GM21381 (cell line): Measurements from ENCODE around the gene CNOT6.

Source experiments
- ATAC-seq: cut with Tn5 transposase; IDR thresholded peaks from one replicate; pipeline ENCODE4 v1.9.1; 2021; ENCODE audit warnings: mild to moderate bottlenecking, moderate library complexity; ENCODE audit not compliant: unreplicated experiment

The CNOT6 gene

DNA sequence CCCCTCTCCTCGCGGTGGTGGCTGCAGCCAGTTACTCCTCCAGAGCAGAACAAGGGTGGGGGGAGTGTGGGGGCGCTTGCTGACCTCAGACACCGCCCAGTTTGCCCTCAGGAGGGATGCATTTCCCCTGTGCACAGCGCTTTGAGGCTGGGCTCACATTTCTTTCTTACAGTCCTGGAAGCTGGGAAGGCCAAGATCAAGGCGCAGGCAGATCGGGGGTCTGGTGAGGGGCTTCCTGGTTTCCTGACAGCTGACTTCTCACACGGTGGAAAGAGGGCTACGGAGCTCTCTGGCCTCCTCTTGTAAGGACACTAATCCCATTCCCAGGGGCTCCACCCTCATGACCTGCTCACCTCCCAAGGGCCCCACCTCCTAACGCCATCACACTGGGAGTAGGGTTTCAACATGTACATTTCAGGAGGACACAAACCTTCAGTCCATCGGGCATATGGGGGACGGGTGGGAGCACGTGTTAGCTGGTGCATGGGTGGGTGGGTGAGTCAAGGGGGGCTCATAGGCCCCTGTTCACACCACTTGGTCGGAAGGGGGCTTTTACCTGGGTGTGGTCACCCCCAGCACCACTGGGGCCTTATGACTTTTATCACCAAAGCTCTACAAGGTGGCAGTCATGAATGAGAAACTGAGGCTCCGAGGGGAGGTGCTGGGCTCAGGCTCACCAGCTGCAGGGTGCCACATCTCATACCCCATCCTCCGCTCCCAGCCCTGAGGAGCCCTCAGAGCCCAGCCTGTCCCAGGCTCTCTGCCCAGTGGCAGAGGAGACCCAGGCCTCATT lies 104.8 kb downstream of the CNOT6 start:
- no peak for ATAC-seq

DNA sequence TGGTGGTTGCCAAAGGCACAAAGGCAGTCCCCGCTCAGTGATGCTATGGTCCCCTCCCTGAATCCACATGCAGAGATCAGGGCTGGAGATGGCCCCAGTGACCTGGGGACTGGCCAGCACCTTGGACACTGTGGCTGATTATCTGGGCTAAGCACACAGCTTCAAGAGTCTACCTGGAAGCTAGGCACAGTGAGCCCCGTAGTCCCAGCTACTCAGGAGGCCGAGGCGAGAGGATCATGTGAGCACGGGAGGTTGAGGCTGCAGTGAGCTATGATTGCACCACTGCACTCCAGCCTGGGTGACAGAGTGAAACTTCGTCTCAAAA lies 105.4 kb downstream of the CNOT6 start:
- ATAC-seq: no peak

DNA sequence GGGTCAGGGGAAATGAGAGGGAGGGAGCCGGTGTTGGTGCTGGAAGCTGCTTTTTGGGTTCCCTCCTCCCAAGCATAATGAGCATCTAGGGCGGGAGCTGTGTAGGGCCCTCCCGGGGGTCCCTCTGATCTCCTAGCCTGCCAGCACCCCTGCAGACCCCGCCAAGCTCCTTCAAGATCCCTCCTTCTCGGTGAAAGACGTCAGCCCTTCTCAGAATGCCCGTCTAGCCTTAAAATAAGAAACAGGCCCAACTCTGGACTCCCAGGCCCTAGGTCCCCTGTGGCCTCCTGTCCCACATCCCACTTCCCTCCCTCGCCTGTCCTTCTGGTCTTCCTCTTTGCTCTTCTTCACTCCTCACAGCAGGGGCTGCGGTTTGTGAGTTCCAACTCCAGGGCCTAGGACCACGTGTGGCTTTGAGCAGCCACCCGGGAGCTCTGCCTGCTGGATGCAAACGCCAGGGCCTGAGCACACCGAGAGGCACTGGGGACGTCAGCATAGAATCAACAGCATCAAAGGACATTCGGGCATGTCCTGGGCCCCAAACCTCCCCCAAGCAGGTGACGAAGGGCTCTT lies 105.9 kb downstream of the CNOT6 start:
- ATAC-seq: no peak

DNA sequence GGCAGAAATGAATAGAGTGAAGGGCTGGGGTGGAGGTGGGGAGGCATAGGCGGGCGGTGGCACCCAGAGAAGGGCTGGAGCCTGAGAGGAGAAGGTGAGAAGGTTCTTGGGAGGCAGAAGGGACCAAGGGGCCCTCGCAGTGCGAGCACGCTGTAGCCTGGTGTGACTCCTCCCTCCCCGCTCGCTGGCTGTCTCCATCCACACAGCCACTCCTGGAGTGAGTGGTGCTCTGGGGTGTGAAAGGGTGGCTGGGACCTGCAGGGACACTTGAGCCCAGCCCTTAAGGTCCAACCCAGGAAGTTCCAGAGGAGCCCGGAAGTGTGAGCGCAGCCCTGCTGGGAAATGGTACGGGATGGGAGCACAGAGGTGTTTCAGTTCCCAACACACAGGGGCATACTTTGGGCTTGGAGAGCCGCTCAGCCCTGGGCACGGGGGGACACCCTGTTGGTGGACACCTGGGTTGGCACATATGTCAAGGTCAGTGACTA lies 106.4 kb downstream of the CNOT6 start:
- no peak for ATAC-seq

DNA sequence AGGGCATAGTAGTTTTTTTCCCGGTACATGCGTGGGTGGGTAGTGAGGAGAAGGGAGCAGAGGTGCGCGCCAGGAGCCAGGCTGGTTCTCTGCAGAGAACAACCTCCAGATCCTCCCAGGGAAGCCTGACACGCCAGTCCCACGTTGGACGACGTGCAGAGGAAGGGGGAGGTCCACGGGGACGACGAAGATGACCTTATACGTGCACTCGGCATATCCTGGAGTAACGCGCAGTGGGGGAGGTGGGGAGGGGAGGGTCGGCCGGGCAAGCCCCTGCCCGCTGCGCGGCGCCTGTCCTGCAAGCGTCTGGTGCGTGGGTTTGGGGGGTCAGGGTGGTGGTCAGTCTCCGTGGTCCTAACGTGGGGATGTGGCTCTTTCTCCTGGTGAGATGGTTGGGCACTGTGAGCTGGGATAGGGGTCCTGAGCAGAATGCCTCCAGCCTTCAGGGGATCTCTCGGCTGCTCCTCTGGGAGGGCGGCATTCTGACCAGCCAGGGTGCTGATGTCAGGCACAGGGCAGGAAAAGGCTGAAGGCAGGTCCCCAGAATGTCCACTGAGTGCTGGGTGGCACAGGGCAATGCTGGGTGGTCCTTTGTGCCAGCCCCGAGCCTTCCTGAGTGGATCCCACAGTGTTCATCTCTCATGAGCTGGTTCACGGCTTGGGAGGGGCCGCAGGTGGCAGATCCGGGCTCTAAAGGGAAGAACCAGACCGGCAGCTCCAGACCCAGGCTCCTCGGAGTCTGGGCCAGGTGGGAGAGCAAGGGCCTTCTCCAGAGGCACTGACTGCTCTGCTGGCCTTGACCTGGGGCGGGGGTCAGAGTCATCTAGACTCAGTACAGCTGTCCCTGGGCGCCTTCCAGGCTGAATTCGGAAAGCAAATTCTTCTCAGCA lies 107.7 kb downstream of the CNOT6 start:
- ATAC-seq: no peak

DNA sequence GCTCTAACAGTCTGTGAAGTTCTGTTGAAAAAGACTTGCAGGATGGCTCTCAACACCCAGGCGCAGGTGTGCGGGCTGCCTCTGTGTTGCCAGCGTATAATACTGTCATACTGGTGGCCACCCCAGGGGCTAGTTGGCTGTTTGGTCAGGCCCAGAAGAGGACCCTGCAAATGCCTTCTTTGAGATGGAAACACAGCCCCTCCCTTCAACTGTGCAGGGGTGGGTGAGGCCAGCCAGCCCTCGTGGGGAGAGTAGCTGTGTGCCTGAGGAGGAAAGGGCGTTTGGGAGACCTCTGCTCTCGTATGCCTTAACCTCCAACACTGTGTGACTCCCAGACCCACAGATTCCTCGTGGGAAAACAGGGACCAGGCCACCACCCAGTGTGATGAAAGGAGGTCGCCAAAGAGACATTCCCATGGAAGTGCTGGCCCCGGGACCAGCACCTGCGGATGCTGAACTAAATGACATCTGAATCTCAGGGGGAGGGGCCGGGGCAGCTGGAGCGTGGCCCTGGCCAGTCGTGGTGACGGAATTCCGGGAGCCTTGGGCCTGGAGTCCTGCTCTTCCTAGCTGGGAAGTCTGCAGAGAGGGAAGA lies 108.4 kb downstream of the CNOT6 start:
- ATAC-seq: no peak

DNA sequence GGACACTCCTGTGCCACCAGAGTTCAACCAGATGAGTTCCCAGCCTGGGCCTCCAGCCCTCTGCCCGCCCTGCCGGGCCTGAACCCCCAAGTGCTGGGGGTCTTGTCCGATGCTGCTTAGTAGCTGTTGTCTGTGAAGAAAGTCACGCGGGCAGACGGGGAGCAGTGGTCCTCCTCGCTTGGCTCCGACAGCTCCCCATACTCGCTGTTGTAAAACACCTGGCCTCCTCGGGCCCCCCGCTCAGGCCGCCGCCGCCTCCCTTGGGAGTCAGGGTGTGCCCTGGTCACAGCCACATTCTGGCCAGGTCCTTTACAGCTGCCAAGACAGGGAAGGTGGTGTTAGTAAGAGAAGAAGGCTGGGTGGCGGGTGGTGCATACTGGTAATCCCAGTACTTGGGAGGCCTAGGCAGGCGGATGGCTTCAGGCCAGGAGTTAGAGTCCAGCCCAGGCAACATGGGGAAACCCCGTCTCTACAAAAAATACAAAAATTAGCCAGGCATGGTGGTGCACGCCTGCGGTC lies 109.0 kb downstream of the CNOT6 start:
- no peak for ATAC-seq

DNA sequence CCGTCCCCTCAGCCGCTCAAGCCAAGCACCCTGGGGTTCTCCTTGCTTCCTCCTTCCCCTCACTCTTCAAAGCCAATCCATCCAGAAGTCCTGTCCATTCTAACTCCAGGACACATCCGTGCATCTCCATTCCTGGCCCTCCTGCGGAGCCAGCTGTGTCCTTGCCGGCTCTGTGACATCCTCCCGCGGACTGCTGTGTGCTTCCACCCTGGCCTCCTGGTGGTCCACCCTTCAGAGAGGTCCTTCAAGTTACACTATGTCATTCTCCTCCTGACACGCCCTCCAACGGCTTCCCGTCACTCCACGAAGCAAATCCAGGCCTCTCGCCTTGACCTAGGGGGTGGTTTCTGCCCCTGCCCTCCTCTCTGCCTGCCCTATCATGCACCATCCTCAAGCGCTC lies 110.1 kb downstream of the CNOT6 start:
- no peak for ATAC-seq

DNA sequence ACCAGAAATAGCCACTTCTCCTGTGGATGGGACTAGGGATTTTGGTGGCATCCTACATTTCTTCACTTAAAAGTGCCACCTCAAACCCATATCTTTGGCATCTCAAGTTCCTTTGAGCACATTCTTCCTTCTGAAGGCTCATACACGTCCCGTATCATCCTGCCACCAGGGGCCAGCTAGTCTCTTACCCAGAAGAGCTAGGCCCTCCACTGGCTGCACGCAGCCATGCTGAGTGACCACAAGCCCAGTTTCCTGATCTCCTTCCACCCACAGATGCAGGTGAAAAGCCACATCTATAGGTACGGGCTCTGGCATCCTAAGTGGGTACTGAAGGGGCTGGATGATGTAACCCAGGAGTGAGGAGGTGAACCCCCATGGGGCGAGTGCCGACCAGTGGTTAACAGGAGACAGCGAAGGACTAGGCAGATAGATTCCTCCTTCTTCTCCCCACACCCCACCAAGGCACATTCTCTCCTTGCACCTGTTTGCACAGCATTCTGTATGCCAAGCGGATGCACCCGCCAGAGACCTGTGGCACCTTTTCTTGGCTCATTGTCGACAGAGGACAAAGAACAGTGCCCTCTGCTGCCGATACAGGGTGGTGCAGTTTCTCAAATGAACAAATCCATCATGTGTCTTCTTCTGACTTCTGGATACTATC lies 111.5 kb downstream of the CNOT6 start:
- no peak for ATAC-seq

DNA sequence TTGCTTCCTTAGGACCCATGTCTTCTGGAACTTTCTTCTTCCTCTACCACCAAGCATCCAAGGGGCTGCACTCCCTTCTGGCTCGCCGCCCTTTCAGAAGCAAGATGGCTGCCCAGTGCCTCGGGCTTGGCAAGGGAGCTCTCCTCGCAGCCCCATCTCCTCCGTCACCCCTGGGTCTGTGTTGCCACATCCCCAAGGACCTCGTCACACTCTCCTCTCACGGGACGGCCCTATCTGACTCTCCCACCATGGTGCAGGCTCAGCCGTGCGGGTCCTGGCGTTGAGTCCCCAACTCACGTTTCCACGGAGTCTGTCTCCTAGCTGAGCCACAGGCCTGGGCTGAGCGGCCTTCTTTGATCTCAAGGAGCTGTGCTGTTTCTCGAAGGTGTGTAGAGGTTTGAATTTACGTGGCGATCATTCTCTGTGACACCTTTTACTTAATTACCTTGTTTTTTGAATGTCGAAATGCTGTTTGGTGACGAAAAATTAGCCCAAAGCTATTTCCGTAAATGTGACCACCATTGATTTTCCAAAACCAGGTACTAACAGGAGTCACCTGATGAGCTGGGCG lies 112.1 kb downstream of the CNOT6 start:
- no peak for ATAC-seq

DNA sequence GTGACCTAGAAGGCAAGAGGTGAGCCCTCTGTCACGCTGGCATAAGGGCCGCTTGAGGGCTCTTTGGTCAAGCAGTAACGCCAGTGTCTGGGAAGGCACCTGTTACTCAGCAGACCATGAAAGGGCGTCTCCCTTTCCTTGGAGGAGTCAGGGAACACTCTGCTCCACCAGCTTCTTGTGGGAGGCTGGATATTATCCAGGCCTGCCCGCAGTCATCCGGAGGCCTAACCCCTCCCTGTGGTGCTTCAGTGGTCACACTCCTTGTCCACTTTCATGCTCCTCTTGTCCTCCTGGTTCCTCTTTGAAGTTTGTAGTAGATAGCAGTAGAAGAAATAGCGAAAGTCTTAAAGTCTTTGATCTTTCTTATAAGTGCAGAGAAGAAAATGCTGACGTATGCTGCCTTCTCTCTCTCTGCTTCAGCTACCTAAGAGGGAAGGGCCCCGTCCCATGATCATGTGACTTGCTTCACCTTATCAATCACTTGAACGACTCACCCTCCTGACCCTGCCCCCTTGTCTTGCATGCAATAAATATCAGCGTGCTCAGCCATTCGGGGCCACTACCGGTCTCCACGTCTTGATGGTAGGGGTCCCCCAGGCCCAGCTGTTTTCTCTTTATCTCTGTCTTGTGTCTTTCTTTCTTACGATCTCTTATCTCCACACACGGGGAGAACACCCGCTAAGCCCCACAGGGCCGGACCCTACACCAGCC lies 113.8 kb downstream of the CNOT6 start:
- no peak for ATAC-seq

DNA sequence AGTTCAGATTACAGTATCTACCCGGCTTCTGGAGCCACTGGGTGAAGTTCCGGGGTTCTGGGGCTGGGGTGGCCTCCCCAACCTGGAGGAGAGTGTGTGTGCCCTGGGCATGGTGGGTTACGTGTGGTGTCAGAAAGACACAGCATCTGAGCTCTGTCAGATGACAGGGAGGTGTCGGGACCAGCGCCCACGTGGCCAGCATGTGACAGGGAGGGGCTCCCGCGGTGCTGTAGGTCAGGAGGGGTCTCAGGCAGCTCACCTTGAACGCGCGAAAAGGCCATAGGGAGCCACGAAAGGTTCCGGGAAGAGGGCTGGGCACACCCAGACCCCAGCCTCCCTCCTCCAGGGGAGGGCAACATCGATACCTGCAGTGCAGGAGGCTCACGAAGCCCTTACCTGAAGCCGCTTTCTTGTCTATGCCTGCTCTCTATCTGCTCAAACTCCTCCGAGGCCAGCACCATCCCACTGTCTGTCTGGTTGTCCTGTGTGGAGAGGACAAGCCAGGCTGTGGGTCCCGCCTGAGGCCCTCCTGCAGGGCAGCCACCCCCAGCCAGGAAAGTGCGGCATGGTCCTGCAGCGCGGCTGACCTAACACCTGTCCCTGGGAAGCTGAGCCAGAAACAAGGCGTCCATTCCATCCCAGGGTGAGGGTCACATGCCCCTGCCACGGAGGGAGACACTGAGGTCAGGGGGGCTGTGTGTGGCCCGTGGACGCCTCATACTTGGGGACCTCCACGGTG lies 114.6 kb downstream of the CNOT6 start:
- ATAC-seq: no peak

DNA sequence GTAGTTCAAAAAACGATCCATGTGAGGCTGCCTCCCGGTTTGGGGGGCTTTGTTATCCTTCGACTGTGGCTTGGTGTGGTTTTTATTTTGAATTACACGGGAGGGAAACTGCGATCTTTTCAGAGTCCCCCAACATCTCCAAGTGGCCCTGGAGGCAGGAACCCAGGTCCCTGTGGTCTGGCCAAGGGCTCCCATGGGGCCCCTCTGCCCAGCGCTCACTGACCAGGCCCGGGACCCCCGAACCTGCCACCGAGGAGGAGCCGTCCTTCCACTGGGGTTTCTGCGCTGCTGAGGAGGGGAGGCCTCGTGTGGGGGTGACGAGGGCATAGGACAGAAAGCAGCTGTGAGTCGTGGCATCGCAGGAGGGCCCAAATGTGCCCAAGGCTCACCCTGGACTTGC lies 115.2 kb downstream of the CNOT6 start:
- no peak for ATAC-seq

DNA sequence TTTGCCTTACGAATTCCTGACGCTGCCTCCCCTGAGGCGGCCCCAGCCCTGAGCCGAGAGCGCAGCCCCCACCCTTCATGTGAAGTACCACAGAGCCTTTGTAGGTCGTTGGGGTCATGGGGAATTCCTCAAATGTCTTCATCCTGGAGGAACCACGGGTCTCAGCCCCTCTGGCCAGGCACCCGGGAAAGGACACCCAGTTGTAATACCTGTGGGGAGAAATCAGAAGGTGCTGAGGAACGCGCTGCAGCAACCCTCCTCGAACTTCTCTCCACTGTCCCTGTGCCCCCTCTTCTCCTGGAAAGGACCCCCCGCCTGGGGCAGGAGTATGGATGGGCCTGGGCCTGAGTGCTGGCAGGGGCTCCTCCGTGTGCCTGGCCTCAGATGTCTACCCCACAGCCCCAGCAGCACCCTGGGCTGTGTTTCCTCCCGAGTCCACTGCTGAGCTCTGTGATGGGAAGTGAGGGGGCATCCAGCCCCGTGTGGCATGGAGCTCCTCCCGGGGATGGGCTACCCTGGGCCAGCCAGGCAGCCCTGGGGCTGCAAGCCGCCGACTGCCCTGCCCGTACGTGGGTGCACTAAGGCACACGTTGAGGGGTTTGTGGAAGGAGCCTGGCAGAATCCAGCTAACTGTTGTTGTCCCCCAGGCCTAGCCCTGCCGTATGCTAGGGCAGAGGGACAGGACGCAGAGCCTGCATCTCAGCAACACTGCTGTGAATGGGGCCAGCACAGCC lies 115.8 kb downstream of the CNOT6 start:
- no peak for ATAC-seq

DNA sequence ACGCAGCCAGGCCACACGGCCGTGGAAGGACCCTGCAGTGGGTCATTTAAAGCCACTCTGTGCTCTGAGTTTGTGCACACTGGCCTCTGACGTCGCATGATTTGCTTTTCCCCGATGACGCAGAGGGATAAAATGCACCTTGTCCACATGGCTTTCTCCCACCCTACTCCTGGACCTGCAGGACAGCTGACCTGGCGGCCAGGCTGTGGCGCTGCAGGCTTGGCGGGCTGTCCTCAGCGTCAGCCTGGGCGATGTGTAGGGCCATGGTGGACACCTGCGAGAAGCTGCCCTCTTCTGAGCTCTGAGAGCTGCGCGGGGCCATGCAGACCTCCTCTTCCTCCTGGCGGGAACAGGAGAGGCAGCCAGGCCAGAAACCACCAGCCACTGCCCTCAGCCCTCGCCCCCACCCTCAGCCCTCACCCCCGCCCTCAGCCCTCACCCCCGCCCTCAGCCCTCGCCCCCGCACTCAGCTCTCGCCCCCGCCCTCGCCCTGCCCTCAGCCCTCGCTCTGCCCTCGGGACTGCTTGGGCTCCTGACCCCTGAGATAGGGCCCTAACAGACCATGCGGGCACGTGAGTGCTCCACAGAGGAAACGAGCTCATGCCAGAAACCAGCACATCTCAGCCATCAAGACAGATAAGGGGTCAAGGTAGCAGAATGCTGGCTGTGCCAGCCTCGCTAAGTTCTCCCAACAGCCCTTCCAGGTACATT lies 117.1 kb downstream of the CNOT6 start:
- ATAC-seq: no peak

DNA sequence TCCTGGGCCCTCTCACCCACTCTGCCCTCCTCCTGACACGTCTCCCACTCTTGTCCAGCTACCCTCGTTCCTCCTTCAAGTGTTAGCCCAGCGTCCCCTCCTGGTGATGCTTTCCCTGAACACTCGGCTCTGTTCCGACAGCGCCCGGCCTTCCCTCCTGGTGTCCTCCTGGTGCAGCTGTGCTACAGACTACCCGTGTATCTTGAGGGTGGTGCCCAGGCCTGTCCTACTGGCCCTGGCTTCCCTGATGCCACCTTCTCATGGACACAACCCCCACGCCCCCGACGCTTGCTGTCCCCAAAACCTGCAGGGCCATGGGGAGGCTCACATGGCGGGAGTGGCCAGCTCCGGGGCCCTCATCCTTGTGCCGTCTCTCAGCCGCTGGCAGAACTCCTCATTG lies 118.5 kb downstream of the CNOT6 start:
- ATAC-seq: no peak

DNA sequence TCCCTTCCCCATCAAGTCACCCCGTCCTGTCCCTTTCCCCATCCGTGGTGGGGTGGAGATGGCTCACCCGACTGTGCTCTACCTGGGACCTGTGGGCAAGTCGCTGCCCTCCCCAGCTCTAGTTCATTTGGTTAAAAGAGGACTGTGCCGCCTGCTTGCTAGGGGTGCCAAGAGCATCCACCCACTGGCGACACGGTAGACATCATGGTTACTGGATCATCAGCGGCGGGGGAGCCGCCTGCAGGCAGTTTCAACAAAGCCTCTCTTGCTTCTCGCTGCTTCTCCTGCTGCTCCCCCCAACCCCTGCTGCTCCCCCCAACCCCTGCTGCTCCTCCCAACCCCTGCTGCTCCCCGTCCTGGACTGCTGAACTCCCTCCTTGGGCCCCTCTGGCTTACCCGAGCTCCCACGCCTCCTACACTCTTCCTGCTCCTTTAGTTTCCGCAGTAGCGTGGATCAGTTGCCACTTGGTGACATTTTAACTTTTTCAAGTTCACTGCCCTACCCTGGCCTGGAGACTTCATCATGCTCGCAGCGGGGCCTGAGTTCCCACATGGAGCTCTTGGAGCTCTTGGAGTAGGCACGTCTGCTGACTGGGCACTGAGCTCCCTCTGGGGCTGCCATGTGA lies 119.1 kb downstream of the CNOT6 start:
- ATAC-seq: no peak
